ENCODE results near the gene PSMA7.

- TF ChIP-seq CTCF (IDR thresholded peaks at IDR 0.05) (no peak), POLR2A (IDR thresholded peaks at IDR 0.05) (no peak)
Observed at GRCh38 chr20:62181808-62182207, 38.6 kb upstream of the PSMA7 start.

All from thyroid gland (tissue), 4 donors.